HepG2 (cell line): ENCODE results near the gene NT5DC2. TPM values are rescaled to one million over a fixed set of nuclear protein-coding genes. Genes with fewer than 3 reads are reported as not detected.

Experiments
- BRCA1 ChIP-seq: sonication (generic); formaldehyde crosslinking; IDR thresholded peaks from 2 replicates; pipeline ENCODE4 v1.4.0; 2020; ENCODE audit warnings: missing genetic modification reagents
- DMTF1 ChIP-seq: sonication (generic); formaldehyde crosslinking; IDR thresholded peaks from 2 replicates; pipeline ENCODE4 v1.4.0; 2020; ENCODE audit warnings: mild to moderate bottlenecking, missing genetic modification reagents
- ELF4 ChIP-seq: sonication (generic); formaldehyde crosslinking; IDR thresholded peaks from 2 replicates; pipeline ENCODE4 v1.5.0; 2020; ENCODE audit warnings: missing genetic modification reagents, mild to moderate bottlenecking, moderate library complexity, borderline replicate concordance
- MTERF4 ChIP-seq: sonication (generic); formaldehyde crosslinking; IDR thresholded peaks from 2 replicates; pipeline ENCODE4 v1.8.0; 2023; ENCODE audit warnings: mild to moderate bottlenecking, missing genetic modification reagents
- MTF1 ChIP-seq: sonication (generic); formaldehyde crosslinking; IDR thresholded peaks from 2 replicates; pipeline ENCODE4 v1.5.0; 2020; ENCODE audit warnings: missing genetic modification reagents
- MTF2 ChIP-seq: sonication (generic); formaldehyde crosslinking; IDR thresholded peaks from 2 replicates; pipeline ENCODE4 v1.5.0; 2020; ENCODE audit warnings: missing genetic modification reagents, borderline replicate concordance
- PRPF4 ChIP-seq: fragments of 200-400 bp; formaldehyde crosslinking; IDR thresholded peaks from 2 replicates; pipeline ENCODE4 v1.6.1; 2016; ENCODE audit warnings: low read length, low read depth; ENCODE audit not compliant: poor library complexity, severe bottlenecking
- PTBP1 ChIP-seq: fragments of 200-400 bp; formaldehyde crosslinking; IDR thresholded peaks from 2 replicates; pipeline ENCODE4 v1.6.1; 2018; ENCODE audit warnings: low read length, low read depth; ENCODE audit not compliant: poor library complexity, severe bottlenecking
- RFX3 ChIP-seq: IDR thresholded peaks from 2 replicates; pipeline ENCODE4 v1.6.1; 2016; ENCODE audit warnings: missing biosample characterization, missing genetic modification reagents
- SATB2 ChIP-seq: sonication (generic); formaldehyde crosslinking; IDR thresholded peaks from 2 replicates; pipeline ENCODE4 v1.5.0; 2020; ENCODE audit warnings: missing genetic modification reagents
- SIX4 ChIP-seq: sonication (generic); formaldehyde crosslinking; IDR thresholded peaks from 2 replicates; pipeline ENCODE4 v1.4.0; 2020; ENCODE audit warnings: missing genetic modification reagents
- TOE1 ChIP-seq: sonication (generic); formaldehyde crosslinking; IDR thresholded peaks from 2 replicates; pipeline ENCODE4 v1.4.0; 2020; ENCODE audit warnings: mild to moderate bottlenecking, missing genetic modification reagents
- ZBTB46 ChIP-seq: sonication (generic); formaldehyde crosslinking; IDR thresholded peaks from 2 replicates; pipeline ENCODE4 v1.4.0; 2020; ENCODE audit warnings: mild to moderate bottlenecking, missing genetic modification reagents, borderline replicate concordance
- ZNF207 ChIP-seq: fragments of 450-650 bp; IDR thresholded peaks from 2 replicates; pipeline ENCODE4 v1.6.1; 2016; ENCODE audit warnings: antibody characterized with exemption, borderline replicate concordance
- ZNF33B ChIP-seq: sonication (generic); formaldehyde crosslinking; IDR thresholded peaks from 2 replicates; pipeline ENCODE4 v1.5.1; 2020; ENCODE audit warnings: mild to moderate bottlenecking, missing genetic modification reagents
- ZNF678 ChIP-seq: sonication (generic); formaldehyde crosslinking; IDR thresholded peaks from 2 replicates; pipeline ENCODE4 v1.4.0; 2020; ENCODE audit warnings: mild to moderate bottlenecking, missing genetic modification reagents
- polyA plus RNA-seq, 8 experiments: library from polyadenylated mRNA; depleted of rRNA in 3 of 8; stranded (reverse) in 7 of 8; unstranded in 1 of 8; fragments of >200 nt; fragmentation: Illumina TruSeq in 4 of 8; extraction: Trizol in 4 of 8; gene quantifications; 2 replicates each; pipeline versions ENCODE4 v1.2.1 to v1.2.3, GENCODE V29; 2011 to 2016; ENCODE audit warnings: low read depth in 4 of 8, missing spikeins in 1 of 8, mixed read lengths in 1 of 8; ENCODE audit not compliant: insufficient read depth in 1 of 8
- total RNA-seq, 5 experiments: library from RNA; depleted of rRNA; stranded (reverse); fragments of >200 nt; fragmentation: Illumina TruSeq; extraction: Trizol; gene quantifications; 2 replicates each; pipeline ENCODE4 v1.2.3, GENCODE V29; 2016; ENCODE audit warnings: low read depth in 1 of 5
- TF ChIP-seq, protein P1 (sequence below): sonication (generic); formaldehyde crosslinking; IDR thresholded peaks from 2 replicates; pipeline ENCODE4 v1.4.0; 2020; ENCODE audit warnings: mild to moderate bottlenecking, low read depth, missing genetic modification reagents
- TF ChIP-seq, protein P2 (sequence below): sonication (generic); formaldehyde crosslinking; IDR thresholded peaks from 2 replicates; pipeline ENCODE4 v1.8.1; 2022; ENCODE audit warnings: low read depth, mild to moderate bottlenecking, missing genetic modification reagents

NT5DC2 gene
- total and polyA plus RNA-seq, 2 of the 13 experiments (the other 11 are each of a cell fraction or from before 2014, with no cell fraction given): 131 to 240 TPM

- TF ChIP-seq MTF2 (no peak), SATB2 (CRISPR knock-in tag) (peak; percentile 63; the same call in 1 of the 2 replicates), ZNF207 (no peak), SIX4 (CRISPR knock-in tag) (0 out of 2 replicates have a peak, but pooled peaks have one; percentile 34), ZBTB46 (no peak), ELF4 (CRISPR knock-in tag) (peak; percentile 78; the same call in 1 of the 2 replicates), MTF1 (CRISPR knock-in tag) (0 out of 2 replicates have a peak, but pooled peaks have one; percentile 32), ZNF678 (CRISPR knock-in tag) (peak; percentile 91), DMTF1 (no peak), ZNF33B (CRISPR knock-in tag) (peak; percentile 87), PRPF4 (no peak), MTERF4 (CRISPR knock-in tag) (peak; percentile 95; the same call in 1 of the 2 replicates), PTBP1 (no peak), TOE1 (no peak), RFX3 (CRISPR knock-in tag) (no peak), BRCA1 (CRISPR knock-in tag) (no peak; the same call in 1 of the 2 replicates)
- TF ChIP-seq, protein P1, sequence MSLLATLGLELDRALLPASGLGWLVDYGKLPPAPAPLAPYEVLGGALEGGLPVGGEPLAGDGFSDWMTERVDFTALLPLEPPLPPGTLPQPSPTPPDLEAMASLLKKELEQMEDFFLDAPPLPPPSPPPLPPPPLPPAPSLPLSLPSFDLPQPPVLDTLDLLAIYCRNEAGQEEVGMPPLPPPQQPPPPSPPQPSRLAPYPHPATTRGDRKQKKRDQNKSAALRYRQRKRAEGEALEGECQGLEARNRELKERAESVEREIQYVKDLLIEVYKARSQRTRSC (CRISPR knock-in tag): 0 out of 2 replicates have a peak, but pooled peaks have one; percentile 65
- TF ChIP-seq, protein P2, sequence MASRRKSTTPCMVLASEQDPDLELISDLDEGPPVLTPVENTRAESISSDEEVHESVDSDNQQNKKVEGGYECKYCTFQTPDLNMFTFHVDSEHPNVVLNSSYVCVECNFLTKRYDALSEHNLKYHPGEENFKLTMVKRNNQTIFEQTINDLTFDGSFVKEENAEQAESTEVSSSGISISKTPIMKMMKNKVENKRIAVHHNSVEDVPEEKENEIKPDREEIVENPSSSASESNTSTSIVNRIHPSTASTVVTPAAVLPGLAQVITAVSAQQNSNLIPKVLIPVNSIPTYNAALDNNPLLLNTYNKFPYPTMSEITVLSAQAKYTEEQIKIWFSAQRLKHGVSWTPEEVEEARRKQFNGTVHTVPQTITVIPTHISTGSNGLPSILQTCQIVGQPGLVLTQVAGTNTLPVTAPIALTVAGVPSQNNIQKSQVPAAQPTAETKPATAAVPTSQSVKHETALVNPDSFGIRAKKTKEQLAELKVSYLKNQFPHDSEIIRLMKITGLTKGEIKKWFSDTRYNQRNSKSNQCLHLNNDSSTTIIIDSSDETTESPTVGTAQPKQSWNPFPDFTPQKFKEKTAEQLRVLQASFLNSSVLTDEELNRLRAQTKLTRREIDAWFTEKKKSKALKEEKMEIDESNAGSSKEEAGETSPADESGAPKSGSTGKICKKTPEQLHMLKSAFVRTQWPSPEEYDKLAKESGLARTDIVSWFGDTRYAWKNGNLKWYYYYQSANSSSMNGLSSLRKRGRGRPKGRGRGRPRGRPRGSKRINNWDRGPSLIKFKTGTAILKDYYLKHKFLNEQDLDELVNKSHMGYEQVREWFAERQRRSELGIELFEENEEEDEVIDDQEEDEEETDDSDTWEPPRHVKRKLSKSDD: no peak; the same call in 1 of the 2 replicates
Measured at GRCh38 chr3:52536369-52537164, 2.9 kb upstream of the NT5DC2 start, which contains the start of gene UQCC5 (continued).
